Caco-2 (cell line): ENCODE measurements around the gene MTMR10. TPM values are rescaled to one million over a fixed set of nuclear protein-coding genes. Genes with fewer than 3 reads are reported as not detected.

Experiments
- BruUV-seq: library from RNA; stranded (reverse); fragments of 400-500 nt; replicated peaks from 2 replicates; lab custom pipeline; 2021; lab: Mats Ljungman, UMichigan
- CTCF ChIA-PET: fragments of 300-600 bp; sonication (Branson Sonifier 250); formaldehyde crosslinking; loops from one replicate; lab custom pipeline; 2022; ENCODE audit warnings: antibody characterized with exemption; lab: Charles Lee
- POLR2A ChIA-PET: fragments of 300-600 bp; sonication (Branson Sonifier 250); formaldehyde crosslinking; loops from one replicate; lab custom pipeline; 2022; ENCODE audit warnings: antibody characterized with exemption; lab: Charles Lee
- DNase-seq, 2 experiments: peaks; one replicate each; pipeline versions ENCODE4 v3.0.0 to v3.0.0-alpha.2; 2020 to 2022
- H3K27me3 ChIP-seq: replicated peaks from 2 replicates; pipeline ENCODE4 v1.6.0; 2011; ENCODE audit warnings: low read length; ENCODE audit not compliant: control insufficient read depth, insufficient read depth
- H3K36me3 ChIP-seq: 2 replicates; pipeline ENCODE4 v1.5.1; 2011; ENCODE audit warnings: low read length; ENCODE audit not compliant: control insufficient read depth, insufficient read depth
- H3K4me1 ChIP-seq: fragments of 250-450 bp; sonication (Bioruptor Pico); 2 replicates; pipeline ENCODE4 v1.5.1; 2020; ENCODE audit warnings: mild to moderate bottlenecking
- H3K4me3 ChIP-seq: 2 replicates; pipeline ENCODE4 v1.5.1; 2011; ENCODE audit warnings: low read depth, mild to moderate bottlenecking, control low read depth, low read length
- H3K9me3 ChIP-seq: fragments of 250-450 bp; sonication (Bioruptor Pico); 2 replicates; pipeline ENCODE4 v1.5.1; 2020; ENCODE audit warnings: mild to moderate bottlenecking, moderate library complexity
- H3K27ac Mint-ChIP-seq: one replicate; pipeline ENCODE4 v1.8.0; 2022; ENCODE audit warnings: mixed read lengths; ENCODE audit not compliant: unreplicated experiment
- H3K27me3 Mint-ChIP-seq: one replicate; pipeline ENCODE4 v1.8.0; 2022; ENCODE audit warnings: mixed read lengths; ENCODE audit not compliant: insufficient read depth, unreplicated experiment
- H3K36me3 Mint-ChIP-seq: one replicate; pipeline ENCODE4 v1.8.0; 2022; ENCODE audit warnings: mild to moderate bottlenecking, mixed read lengths; ENCODE audit not compliant: insufficient read depth, unreplicated experiment
- H3K4me1 Mint-ChIP-seq: one replicate; pipeline ENCODE4 v1.8.0; 2022; ENCODE audit warnings: low read depth, mixed read lengths; ENCODE audit not compliant: unreplicated experiment
- H3K4me3 Mint-ChIP-seq: one replicate; pipeline ENCODE4 v1.8.0; 2022; ENCODE audit warnings: mild to moderate bottlenecking, moderate library complexity, mixed read lengths; ENCODE audit not compliant: unreplicated experiment
- H3K9me3 Mint-ChIP-seq: one replicate; pipeline ENCODE4 v1.8.0; 2022; ENCODE audit warnings: mixed read lengths; ENCODE audit not compliant: unreplicated experiment
- intact Hi-C: fragments of 100-400 bp; cut with micrococcal nuclease; formaldehyde crosslinking; loops from one replicate; pipeline ENCODE4 v1.10.0; 2022; ENCODE audit not compliant: unreplicated experiment
- total RNA-seq: library from RNA; stranded (reverse); gene quantifications from 2 replicates; pipeline ENCODE4 v1.2.3, GENCODE V29; 2022
- TF ChIP-seq, protein P1 (sequence below), 2 experiments: fragments of 200-600 bp in 1 of 2; IDR thresholded peaks; 1 replicate in 1 of 2; 2 replicates in 1 of 2; pipeline versions ENCODE4 v1.5.1 to v1.8.0; 2011 to 2022; ENCODE audit warnings: antibody characterized with exemption in 1 of 2, control low read depth in 1 of 2, inconsistent platforms in 1 of 2, low read depth in 1 of 2, low read length in 1 of 2, mild to moderate bottlenecking in 1 of 2, moderate library complexity in 1 of 2; ENCODE audit not compliant: insufficient read depth in 1 of 2, severe bottlenecking in 1 of 2, unreplicated experiment in 1 of 2

Gene MTMR10
- total RNA-seq, 1 experiment from 2014 or later: 33.2 TPM

- no peaks in the 10 kb centered on the region for H3K9me3 Mint-ChIP-seq
- Histone ChIP-seq H3K4me1 (no peaks in the 10 kb centered on the region), H3K9me3 (no peaks in the 10 kb centered on the region), H3K4me3 (no peak overlapping the region), H3K27me3 (no peaks in the 10 kb centered on the region), H3K36me3 (peaks cover 2% of the 10 kb centered on the region)
- H3K4me1 Mint-ChIP-seq: no peaks in the 10 kb centered on the region
- DNase-seq: no peak
- intact Hi-C loops: loop anchor here (5.0 kb wide), 1 partner anchor 184 kb away; no protein-coding TSS in a partner anchor
- no peaks in the 10 kb centered on the region for H3K27me3 Mint-ChIP-seq
- H3K36me3 Mint-ChIP-seq: peaks cover 72% of the 10 kb centered on the region
- TF ChIP-seq, protein P1, sequence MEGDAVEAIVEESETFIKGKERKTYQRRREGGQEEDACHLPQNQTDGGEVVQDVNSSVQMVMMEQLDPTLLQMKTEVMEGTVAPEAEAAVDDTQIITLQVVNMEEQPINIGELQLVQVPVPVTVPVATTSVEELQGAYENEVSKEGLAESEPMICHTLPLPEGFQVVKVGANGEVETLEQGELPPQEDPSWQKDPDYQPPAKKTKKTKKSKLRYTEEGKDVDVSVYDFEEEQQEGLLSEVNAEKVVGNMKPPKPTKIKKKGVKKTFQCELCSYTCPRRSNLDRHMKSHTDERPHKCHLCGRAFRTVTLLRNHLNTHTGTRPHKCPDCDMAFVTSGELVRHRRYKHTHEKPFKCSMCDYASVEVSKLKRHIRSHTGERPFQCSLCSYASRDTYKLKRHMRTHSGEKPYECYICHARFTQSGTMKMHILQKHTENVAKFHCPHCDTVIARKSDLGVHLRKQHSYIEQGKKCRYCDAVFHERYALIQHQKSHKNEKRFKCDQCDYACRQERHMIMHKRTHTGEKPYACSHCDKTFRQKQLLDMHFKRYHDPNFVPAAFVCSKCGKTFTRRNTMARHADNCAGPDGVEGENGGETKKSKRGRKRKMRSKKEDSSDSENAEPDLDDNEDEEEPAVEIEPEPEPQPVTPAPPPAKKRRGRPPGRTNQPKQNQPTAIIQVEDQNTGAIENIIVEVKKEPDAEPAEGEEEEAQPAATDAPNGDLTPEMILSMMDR (IDR thresholded peaks at IDR 0.05; ENCODE audit: insufficient read depth in 1 of 2, low read depth in 1 of 2, low read length in 1 of 2, severe bottlenecking in 1 of 2, unreplicated experiment in 1 of 2): no peak
- no TSS peak for BruUV-seq
- ChIA-PET POLR2A (interaction anchor here (0.7 kb wide), 1 partner anchor 20 kb away, joined by 3 read pairs; no protein-coding TSS in a partner anchor), CTCF (interaction anchor here (1.2 kb wide), 1 partner anchor 185 kb away, joined by 4 read pairs; no protein-coding TSS in a partner anchor)
- H3K27ac Mint-ChIP-seq: no peak overlapping the region
- no peak overlapping the region for H3K4me3 Mint-ChIP-seq
Observed at GRCh38 chr15:30943654-30944335, 47.6 kb downstream of the MTMR10 start.

GRCh38 chr15:30941520-30941919 lies 49.9 kb downstream of the MTMR10 start:
- Histone ChIP-seq H3K4me3 (no peak overlapping the region), H3K36me3 (peaks cover 2% of the 10 kb centered on the region; the same call in 1 of the 2 replicates), H3K4me1 (no peaks in the 10 kb centered on the region), H3K27me3 (no peaks in the 10 kb centered on the region), H3K9me3 (no peaks in the 10 kb centered on the region)
- DNase-seq: peak in 1 of 2 experiments; percentile 37
- intact Hi-C loops: loop anchor here (5.0 kb wide), 1 partner anchor 186 kb away; no protein-coding TSS in a partner anchor
- Mint-ChIP-seq H3K4me1 (no peaks in the 10 kb centered on the region), H3K4me3 (no peak overlapping the region), H3K36me3 (peaks cover 85% of the 10 kb centered on the region), H3K27me3 (no peaks in the 10 kb centered on the region), H3K27ac (no peak overlapping the region), H3K9me3 (no peaks in the 10 kb centered on the region)
- TF ChIP-seq, protein P1 (IDR thresholded peaks at IDR 0.05; ENCODE audit: insufficient read depth in 1 of 2, low read depth in 1 of 2, low read length in 1 of 2, severe bottlenecking in 1 of 2, unreplicated experiment in 1 of 2): no peak
- CTCF ChIA-PET: interaction anchor here (1.1 to 1.3 kb wide), 2 partner anchors 13 to 188 kb away, joined by 3 to 9 read pairs; no protein-coding TSS in a partner anchor
- no TSS peak for BruUV-seq
- POLR2A ChIA-PET: no interaction called here

- BruUV-seq: no TSS peak
- TF ChIP-seq, protein P1 (IDR thresholded peaks at IDR 0.05; ENCODE audit: insufficient read depth in 1 of 2, low read depth in 1 of 2, low read length in 1 of 2, severe bottlenecking in 1 of 2, unreplicated experiment in 1 of 2): no peak
- no peak for DNase-seq
- POLR2A ChIA-PET: no interaction called here
- H3K4me3 Mint-ChIP-seq: no peak overlapping the region
- no peaks in the 10 kb centered on the region for H3K27me3 Mint-ChIP-seq
- intact Hi-C loops: loop anchor here (5.0 kb wide), 1 partner anchor 187 kb away; no protein-coding TSS in a partner anchor
- no peaks in the 10 kb centered on the region for H3K4me1 Mint-ChIP-seq
- no peak overlapping the region for H3K27ac Mint-ChIP-seq
- Histone ChIP-seq H3K9me3 (no peaks in the 10 kb centered on the region), H3K27me3 (no peaks in the 10 kb centered on the region), H3K4me1 (no peaks in the 10 kb centered on the region), H3K36me3 (peaks cover 2% of the 10 kb centered on the region; the same call in 1 of the 2 replicates), H3K4me3 (no peak overlapping the region)
- peaks cover 84% of the 10 kb centered on the region for H3K36me3 Mint-ChIP-seq
- no peaks in the 10 kb centered on the region for H3K9me3 Mint-ChIP-seq
- CTCF ChIA-PET: interaction anchor here (1.1 kb wide), 1 partner anchor 189 kb away, joined by 3 read pairs; no protein-coding TSS in a partner anchor
Observed at GRCh38 chr15:30940359-30940758, 51.1 kb downstream of the MTMR10 start.
